GM21367 (cell line): ENCODE measurements around the gene KRTAP10-4.
"Not testable (repeated sequence)": the region's sequence is repeated elsewhere in the genome, so short reads cannot be mapped to it uniquely, and the experiment has no call there.

ENCODE experiments used
- ATAC-seq: cut with Tn5 transposase; IDR thresholded peaks from one replicate; pipeline ENCODE4 v1.9.1; 2021; ENCODE audit not compliant: unreplicated experiment

KRTAP10-4 gene

DNA sequence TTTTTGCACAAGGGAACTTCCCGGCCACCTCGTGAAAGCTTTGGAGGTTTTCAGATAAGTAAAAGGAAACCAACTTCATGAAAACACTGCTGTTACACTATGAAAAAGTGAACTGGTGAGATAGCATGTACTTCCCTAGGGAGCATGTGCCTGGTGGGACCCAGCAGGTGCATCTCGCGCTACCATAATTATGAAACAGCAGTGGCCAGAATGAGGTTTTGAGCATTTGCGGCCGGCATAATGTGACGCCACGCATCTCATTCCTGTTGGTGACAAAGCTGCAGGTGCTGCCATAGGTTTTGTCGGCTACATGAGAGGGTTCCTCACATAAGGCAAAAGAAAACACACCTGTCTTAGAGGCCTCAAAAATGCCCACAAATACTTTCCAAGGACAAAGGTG is 16.6 kb upstream of the KRTAP10-4 start:
- no peak for ATAC-seq

DNA sequence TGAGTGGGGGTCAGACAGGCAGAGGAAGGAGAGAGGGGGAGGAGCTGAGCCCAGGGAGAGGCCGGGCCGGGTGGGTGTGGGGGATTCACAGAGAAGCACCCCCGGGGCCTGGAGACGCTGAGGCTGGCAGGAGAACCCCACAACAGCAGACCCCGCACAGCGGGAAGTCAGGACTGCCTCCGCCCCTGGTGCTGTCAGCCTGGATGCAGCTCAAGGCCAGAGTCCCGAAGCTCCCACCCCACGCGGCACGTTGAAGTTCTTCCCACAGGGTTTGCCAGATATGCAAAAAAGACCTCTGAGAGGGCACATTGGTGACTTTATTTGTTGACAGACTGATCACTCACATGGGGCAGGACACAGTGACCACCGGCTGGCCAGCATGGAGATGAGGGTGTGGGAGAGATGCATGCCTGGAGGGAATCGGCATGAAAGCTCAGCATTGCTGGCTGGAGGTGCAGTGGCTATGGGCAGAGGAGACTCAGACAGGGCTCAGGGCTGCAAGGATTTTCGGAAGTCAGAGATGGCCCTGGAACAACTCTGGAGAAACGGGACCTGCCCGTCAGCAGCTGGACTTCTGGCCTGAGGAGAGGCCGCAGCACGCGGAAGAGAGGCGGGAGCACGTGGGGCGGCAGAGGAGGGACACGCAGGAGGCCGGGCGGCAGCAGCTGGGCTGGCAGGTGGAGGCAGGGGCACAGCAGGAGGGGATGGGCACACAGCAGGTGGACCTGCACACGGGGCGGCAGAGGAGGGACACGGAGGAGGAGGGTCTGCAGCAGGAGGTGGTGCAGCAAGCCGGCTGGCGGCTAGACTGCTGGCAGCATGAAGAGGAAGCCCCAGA is 15.8 kb upstream of the KRTAP10-4 start:
- no peak for ATAC-seq

DNA sequence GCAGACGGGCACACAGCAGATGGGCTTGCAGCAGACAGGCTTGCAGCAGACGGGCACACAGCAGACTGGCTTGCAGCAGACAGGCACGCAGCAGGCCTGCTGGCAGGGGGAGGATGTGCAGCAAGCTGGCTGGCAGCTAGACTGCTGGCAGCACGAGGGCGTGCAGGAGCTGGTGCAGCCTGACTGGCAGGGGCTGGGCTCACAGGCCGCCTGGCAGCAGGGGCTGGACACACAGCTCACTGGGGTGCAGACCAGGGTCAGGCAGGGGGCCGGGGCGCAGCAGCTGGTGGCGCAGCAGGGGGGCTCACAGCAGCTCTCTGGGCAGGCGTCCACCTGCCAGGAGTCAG is 15.2 kb upstream of the KRTAP10-4 start:
- not testable (repeated sequence) for ATAC-seq

DNA sequence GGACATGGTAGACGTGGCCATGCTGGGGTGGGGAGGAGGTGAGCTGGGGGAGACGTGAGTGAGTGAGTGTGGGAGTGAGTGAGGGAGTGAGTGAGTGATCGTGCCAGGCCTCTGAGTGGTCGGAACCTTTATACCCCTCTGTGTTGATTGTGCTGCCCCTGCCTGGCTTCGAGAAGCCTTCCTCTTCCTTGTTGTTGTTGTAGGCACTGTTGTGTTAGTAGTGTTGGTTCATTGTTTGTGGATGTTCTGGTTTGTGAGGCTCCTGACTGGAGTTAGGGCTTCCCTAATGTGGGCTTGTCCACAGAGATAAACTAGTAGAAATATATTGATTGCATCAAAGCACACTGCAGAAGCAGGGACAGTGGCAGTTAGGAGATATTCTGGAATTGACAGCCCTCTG is 14.8 kb upstream of the KRTAP10-4 start, which contains the start of gene KRTAP10-3:
TSS of gene KRTAP10-3 (minus strand) at position 101 of the 400 bp plus-strand sequence. CDS start at position 21, 80 bp downstream.
- no peak for ATAC-seq

DNA sequence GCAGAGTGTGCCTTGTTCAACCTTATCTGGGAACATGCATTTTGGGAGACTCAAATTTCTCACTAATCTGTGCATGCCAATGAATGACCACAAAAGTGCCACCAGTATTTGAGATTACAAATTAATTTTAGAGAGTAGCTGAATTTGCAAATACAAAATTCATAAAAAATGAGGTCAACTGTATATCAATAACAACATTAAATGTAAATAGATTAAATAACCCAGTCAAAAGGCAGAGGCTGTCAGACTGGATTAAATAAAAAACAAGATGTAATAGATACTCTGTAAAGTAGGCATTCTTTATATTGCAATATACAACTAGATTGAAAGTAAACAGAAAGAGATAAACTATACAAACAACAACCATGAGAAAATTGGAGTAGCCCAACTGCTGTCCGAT is 9.4 kb upstream of the KRTAP10-4 start:
- ATAC-seq: no peak

DNA sequence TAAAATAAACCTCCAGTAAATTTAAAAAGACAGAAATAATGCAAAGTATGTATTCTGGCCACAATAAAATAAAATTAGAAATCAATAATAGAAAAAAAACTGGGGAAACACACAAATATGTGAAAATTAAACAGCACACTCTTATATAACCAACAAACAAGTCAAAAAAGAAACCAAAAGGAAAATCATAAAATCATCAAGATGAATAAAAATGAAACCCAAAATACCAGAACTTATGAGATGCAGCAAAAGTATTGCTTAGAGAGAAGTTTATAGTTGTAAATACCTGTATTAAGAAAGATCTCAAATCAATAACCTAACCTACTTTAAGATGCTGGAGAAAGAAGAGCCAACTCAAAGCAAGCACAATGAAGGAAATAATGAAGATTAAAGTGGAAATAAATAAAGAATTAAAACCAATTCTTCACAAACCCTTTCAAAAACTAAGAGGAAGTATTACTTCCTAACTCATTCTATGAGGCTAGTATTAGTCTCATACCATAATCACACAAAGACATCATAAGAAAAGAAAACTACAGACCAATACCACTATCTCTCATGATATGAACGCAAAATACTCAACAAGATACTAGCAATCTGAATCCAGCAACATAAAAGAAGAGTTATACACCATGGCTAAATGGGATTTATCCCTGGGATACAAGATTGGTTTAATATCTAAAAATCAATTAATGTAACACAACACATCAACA is 8.5 kb upstream of the KRTAP10-4 start:
- ATAC-seq: no peak

DNA sequence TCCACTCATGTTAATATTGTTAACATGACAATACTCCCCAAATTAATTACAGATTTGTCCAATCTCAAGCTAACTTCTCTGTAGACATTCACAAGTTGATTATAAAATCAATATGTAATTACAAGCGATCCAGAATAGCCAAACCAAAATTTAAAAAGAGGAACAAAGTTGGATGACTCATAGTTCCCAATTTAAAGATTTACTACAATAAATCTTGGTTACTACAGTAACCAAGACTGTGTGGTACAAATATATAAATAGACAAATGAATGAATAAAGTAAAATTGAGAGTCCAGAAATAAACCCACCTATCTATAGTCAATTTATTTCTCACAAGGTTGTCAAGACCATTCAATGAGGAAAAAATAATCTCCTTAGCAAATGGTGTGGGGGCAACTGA is 7.1 kb upstream of the KRTAP10-4 start:
- ATAC-seq: no peak

DNA sequence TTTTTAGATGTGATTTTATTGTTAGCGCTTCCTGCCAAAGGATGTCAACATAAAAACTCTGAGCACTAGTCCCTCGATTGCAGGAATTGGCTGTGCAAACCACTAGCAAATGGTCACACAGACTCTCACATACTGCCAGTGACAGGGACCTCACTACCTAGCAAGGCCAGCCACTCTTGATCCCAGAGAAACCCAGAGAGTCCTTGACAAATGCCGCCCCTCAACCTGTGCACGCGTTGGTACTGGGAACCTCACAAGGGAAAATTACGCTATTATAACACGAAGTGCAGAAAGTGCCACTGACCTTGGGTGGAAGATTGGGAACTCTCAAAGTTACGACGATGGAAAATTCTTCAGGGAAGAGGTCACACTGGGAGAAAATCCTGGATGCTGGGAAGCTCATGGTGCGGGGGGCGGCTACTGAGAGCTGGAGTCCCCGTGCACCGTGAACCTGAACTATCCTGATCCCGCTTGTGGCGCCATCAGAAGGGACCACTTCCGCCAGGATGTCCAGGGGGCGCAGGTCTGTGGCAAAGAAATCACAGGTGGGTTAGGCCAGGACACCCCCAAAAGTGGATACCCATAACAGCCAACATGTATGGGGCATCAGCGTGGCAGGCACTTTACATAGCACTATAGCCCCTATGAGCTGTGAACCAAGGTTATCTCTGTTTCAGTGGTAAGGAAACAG is 5.9 kb upstream of the KRTAP10-4 start:
- ATAC-seq: no peak

DNA sequence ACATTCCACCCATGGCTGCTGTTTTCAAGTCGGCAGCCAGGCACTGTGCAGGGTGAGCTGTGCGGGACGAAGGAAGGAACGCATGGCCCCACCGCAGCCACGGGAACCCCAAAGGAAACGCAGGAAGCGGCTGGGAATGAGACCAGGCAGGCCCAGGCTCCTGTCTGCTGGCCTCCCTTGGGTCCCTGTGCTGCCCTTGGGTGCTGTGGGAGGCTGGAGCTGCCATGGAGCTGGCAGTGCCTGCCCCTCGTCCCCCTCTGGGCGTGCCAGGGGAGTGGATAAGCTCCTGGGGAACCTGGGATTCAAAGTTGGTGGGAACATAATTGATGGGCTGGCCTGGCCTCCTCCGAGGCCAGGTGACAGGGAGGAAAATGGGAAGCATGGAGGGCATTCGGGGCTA is 5.3 kb upstream of the KRTAP10-4 start:
- ATAC-seq: no peak

DNA sequence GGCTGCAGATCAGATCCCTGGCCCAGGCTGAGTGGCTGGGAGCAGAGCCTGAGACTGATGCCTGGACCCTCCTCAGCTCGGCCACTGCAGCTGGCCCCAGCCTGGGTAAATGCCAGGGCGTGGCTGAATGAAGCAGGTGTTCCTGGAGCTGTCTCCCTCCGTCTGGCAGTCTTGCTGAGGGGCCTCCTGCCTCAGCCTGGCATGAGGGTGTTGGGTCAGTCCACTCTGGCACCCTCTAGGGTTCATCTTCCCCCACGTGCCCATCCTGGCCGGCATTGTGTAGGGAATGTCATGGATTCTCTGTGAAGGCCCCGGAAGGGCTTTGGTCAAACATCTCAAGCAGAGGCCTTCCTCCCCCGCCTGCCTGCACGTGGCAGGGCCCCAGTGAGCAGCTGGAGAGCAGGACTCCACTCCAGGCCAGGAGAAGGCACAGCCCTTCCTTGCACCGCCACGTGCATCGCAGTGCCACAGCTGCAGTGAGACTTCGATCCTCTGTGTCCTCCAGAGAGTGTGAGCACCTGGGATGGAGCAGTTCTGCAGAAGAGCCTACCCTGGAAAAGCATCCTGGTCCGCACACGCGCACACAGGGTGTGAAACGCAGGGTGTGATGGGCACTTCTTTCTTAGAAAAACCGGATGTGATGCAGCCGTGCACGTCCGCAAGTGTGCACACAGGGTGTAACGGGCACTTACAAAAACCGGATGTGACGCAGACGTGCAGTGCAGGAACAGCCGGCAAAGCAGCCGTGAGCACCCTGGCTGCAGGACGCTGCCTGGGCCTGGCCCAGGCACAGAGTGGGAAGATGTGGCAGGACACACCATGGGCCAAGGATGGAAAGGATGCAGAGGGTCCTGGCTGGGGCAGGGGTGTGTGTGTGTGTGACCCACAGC is 4.6 kb upstream of the KRTAP10-4 start:
- ATAC-seq: no peak

DNA sequence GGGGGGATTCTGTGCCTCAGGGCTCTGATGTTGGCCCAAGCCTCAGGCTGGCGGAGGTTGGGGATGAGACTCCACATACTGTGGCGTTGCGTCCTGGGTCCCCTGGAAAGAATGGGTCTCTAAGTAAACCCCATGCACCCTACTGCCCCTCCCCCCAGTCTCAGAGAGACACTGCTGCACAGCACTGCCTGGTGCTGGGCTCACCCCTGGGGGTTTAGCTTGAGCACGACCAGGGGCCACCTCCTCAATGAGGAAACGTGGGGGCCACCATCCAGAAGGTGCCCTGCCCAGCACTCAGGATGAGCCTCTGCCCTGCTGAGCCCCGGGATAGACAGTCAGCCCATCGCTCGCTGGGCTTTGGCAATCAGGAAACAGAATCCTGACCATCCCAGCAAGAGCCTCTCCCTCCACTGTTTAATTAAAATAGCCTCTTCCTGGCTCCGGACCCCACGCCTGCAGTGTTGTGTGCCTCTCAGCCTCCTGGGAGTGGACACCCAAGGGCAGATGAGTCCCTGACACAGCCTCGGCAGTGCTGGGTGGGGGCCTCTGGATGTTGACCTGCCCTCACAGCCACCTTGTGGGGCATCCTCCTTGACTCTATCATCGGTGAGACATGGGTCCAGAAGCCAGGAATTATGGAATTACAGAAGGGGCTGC is 3.5 kb upstream of the KRTAP10-4 start:
- no peak for ATAC-seq

DNA sequence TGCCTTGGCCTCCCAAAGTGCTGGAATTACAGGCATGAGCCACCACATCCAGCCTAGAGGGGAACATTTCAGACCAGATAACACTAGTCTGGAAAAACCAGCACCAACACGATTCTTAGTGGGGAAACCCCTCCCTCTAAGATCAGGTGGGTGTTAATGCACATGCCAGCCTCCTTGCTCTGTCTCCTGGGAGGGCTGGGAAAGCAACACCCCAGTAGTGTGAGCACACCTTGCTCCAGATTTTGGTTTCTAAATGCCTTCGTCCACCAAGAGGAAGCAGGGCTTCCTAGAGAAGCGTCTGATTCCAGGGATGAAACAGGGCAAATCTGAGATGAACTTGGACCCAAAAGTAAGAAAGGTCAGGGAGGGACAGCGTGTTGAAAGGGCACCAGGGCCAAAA is 2.2 kb upstream of the KRTAP10-4 start:
- no peak for ATAC-seq

DNA sequence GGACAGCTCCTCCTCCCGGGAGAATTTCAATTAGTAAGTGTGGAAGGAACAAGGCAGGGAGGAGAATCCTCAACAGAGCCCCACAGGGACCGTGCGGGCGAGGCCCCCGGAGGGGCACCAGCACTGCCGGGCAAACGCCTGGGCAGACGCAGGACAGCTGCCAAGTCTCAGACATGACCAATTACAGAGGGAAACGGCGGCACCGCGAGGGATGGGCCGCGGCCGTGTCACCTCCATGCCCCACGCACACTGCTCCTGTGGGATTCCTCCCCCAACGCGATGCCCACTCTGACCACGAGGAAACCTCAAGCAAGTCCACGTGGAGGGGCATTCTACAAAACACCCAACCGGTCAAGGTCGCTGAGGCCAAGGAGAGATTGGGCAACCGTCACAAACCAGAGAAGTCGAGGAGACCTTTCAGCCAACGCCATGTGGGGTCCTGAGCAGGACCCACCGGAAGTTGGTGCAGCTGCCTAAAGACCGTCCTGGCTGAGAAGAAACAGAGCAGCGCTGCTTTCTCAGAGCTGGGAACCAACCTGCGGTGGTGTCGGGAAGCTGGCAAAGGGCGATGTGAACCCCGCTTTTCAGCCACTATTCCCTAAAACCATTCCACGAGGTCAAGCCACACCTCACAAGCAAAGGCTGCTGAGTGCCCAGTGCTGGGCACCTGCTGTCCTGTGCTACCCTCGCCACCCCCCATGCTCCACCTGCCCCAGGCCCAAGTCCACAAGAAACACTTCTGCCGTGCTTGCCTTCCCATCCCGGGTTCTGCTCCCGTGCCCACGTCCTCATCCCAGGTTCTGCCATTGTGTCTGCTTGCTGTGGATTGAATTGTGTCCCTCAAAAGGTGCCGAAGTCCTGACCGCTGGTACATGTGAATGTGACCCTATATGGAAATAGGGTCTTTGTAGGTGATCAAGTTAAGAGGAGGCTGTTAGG is 1.4 kb upstream of the KRTAP10-4 start:
- ATAC-seq: no peak

DNA sequence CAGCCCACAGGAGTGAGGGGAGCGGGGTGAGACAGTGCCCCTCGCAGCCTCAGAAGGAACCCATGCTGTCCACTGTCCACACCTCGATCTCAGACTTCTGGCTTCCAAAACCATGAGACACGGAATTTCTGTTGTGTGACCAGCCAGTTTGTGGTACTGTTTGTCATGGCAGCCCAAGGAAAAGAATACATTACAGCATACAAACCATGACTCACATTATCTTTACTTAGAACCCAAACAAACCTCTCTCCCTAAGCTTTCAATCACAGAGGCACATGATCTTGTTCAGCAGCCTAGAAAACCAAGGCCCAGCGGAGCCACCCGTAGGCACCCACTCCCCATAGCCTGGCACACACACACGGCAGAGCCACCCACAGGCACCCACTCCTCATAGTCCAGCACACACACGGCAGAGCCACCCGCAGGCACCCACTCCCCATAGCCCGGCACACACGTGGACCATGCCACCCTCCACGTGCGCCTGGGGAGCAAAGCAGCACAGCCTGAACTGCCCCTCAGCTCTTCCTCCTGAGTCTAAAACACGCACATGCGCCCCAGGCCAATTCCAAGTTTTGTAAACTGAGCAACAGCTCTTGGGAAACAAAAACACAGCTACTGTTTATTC is 458 bp upstream of the KRTAP10-4 start:
- no peak for ATAC-seq

DNA sequence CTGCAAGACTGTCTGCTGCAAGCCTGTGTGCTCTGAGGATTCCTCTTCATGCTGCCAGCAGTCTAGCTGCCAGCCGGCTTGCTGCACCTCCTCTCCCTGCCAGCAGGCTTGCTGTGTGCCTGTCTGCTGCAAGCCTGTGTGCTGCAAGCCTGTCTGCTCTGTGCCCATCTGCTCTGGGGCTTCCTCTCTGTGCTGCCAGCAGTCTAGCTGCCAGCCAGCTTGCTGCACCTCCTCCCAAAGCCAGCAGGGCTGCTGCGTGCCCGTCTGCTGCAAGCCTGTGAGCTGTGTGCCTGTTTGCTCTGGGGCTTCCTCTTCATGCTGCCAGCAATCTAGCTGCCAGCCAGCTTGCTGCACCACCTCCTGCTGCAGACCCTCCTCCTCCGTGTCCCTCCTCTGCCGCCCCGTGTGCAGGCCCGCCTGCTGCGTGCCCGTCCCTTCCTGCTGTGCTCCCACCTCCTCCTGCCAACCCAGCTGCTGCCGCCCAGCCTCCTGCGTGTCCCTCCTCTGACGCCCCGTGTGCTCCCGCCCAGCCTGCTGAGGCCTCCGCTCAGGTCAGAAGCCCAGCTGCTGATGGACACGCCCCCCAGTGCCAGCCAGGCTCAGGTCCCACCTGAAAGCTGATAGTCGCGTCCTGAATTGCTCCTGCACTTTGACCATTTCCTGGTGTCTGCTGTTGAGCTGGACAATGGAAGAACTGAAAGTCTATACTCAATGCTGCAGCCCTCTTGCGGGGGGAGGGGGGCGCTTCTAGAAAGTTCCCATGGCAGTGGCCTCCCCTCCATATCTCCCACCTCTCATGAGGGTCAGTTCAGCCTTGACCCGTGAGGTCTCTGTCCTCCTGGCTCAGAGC is 1.2 kb downstream of the KRTAP10-4 start:
- ATAC-seq: no peak

DNA sequence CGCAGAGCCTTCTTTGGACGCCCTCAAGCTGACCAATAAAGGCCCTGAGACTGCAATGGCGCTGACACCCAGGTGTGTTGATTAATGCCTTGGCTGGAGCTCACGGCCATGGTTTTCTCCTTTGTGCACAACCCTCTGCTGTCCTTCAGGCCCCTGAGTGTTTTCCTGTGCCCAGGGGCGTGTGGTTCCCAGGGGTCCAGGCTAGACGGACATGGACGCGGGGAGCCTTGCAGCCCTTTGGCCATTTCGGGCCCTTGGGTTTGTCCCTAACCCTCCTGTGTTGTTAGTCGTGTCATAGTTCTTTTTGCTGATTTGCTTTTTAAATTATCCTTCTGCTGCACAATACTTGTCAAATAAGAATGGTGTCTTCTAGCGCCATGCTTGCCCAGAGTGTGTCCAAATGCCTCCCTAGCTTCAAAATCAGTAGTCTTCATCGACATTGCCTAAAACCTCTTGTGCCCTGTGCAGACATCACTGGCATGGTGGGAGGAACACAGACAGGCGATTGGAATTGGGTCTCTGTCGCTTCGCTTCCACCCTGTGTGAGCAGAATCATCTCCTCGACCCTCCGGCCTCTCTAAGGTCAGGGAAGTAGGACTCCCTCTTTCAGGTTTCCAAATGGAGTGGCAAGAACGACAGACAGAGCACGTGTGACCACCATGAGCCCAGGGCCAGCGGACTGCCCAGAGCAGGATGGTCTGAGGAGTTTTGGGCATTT is 1.9 kb downstream of the KRTAP10-4 start:
- ATAC-seq: no peak

DNA sequence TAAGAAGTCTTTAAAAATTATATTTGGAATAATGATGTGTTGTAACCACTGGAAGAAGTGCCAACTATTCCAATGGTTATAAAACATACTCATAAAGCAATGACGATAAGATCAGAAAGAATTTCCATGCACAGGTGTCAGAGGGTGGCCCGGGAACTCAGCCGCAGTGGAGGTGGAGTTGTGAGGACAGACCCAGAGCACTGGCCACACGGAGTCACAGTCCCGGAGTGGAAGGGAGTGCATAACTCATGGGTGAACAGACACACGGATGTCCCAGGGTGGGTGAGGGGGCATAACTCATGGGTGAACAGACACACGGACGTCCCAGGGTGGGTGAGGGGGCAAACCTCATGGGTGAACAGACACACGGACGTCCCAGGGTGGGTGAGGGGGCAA is 2.5 kb downstream of the KRTAP10-4 start:
- no peak for ATAC-seq
